Neural progenitor cell (in vitro differentiated cells): ENCODE data around the gene COL15A1. TPM values are rescaled to one million over a fixed set of nuclear protein-coding genes. Genes with fewer than 3 reads are reported as not detected.

Experiments
- DNase-seq: peaks from one replicate; pipeline ENCODE4 v3.0.0-alpha.2; 2016; ENCODE audit warnings: low spot score
- H2AFZ ChIP-seq: fragments of 200-600 bp; sonication (generic); replicated peaks from 2 replicates; pipeline ENCODE4 v1.6.1; 2016; ENCODE audit warnings: antibody characterized with exemption
- H3F3A ChIP-seq: fragments of 200-600 bp; sonication (generic); 2 replicates; pipeline ENCODE4 v1.6.1; 2016; ENCODE audit warnings: antibody characterized with exemption, low read depth
- H3K27ac ChIP-seq: fragments of 200-600 bp; sonication (generic); 2 replicates; pipeline ENCODE4 v1.5.1; 2016; ENCODE audit warnings: mild to moderate bottlenecking
- H3K27me3 ChIP-seq: fragments of 200-600 bp; sonication (generic); 2 replicates; pipeline ENCODE4 v1.6.1; 2016; ENCODE audit warnings: mild to moderate bottlenecking, moderate library complexity
- H3K36me3 ChIP-seq: fragments of 200-600 bp; sonication (generic); 2 replicates; pipeline ENCODE4 v1.5.1; 2016
- H3K4me1 ChIP-seq: fragments of 200-600 bp; sonication (generic); 2 replicates; pipeline ENCODE4 v1.6.1; 2016; ENCODE audit warnings: mixed run types
- H3K4me2 ChIP-seq: fragments of 200-600 bp; sonication (generic); 2 replicates; pipeline ENCODE4 v1.6.1; 2016
- H3K4me3 ChIP-seq: fragments of 200-600 bp; sonication (generic); 2 replicates; pipeline ENCODE4 v1.5.1; 2016
- H3K79me2 ChIP-seq: fragments of 200-600 bp; sonication (generic); 2 replicates; pipeline ENCODE4 v1.6.1; 2016; ENCODE audit warnings: low read depth
- H3K9ac ChIP-seq: fragments of 200-600 bp; sonication (generic); 2 replicates; pipeline ENCODE4 v1.6.1; 2016
- H3K9me3 ChIP-seq: fragments of 200-600 bp; sonication (generic); 2 replicates; pipeline ENCODE4 v1.5.1; 2016; ENCODE audit warnings: low read depth
- H4K20me1 ChIP-seq: fragments of 200-600 bp; sonication (generic); 2 replicates; pipeline ENCODE4 v1.6.1; 2016; ENCODE audit warnings: low read depth
- H3K27ac Mint-ChIP-seq: 3 replicates; pipeline ENCODE4 v1.8.0; 2021; ENCODE audit warnings: mixed read lengths
- H3K27me3 Mint-ChIP-seq: 2 replicates; pipeline ENCODE4 v1.8.0; 2022; ENCODE audit warnings: low read depth, mild to moderate bottlenecking, inconsistent platforms, moderate library complexity, mixed read lengths; ENCODE audit not compliant: insufficient read depth
- H3K36me3 Mint-ChIP-seq: 3 replicates; pipeline ENCODE4 v1.8.0; 2021; ENCODE audit warnings: mixed read lengths
- H3K4me1 Mint-ChIP-seq: 3 replicates; pipeline ENCODE4 v1.8.0; 2021; ENCODE audit warnings: mixed read lengths
- H3K4me3 Mint-ChIP-seq: 3 replicates; pipeline ENCODE4 v1.8.0; 2021; ENCODE audit warnings: mild to moderate bottlenecking, moderate library complexity, mixed read lengths
- H3K9me3 Mint-ChIP-seq: 3 replicates; pipeline ENCODE4 v1.8.0; 2020; ENCODE audit warnings: mixed read lengths
- CTCF ChIP-seq: fragments of 200-600 bp; sonication (generic); IDR thresholded peaks from 2 replicates; pipeline ENCODE4 v1.5.1; 2017; ENCODE audit warnings: antibody characterized with exemption, mild to moderate bottlenecking
- EZH2 ChIP-seq: fragments of 200-600 bp; sonication (generic); IDR thresholded peaks from 2 replicates; pipeline ENCODE4 v1.6.1; 2017; ENCODE audit warnings: antibody characterized with exemption, mild to moderate bottlenecking, moderate library complexity
- EZH2phosphoT487 ChIP-seq: fragments of 200-600 bp; sonication (generic); IDR thresholded peaks from 2 replicates; pipeline ENCODE4 v1.6.1; 2017; ENCODE audit warnings: antibody characterized with exemption
- total RNA-seq: library from RNA; depleted of rRNA; stranded (reverse); fragments of >200 nt; gene quantifications from 2 replicates; pipeline ENCODE4 v1.2.3, GENCODE V29; 2015; ENCODE audit warnings: low replicate concordance

Gene COL15A1
- total RNA-seq, 1 donor from 2014 or later: 3.2 TPM

- peaks cover 2% of the 10 kb centered on the region for H3K36me3 Mint-ChIP-seq
- TF ChIP-seq CTCF (no peak), EZH2 (no peak), EZH2phosphoT487 (no peak)
- no peak overlapping the region for H3K27ac Mint-ChIP-seq
Measured at GRCh38 chr9:99005651-99006050, 61.9 kb downstream of the COL15A1 start.

GRCh38 chr9:99006511-99006910, 62.8 kb downstream of the COL15A1 start:
- peaks cover 13% of the 10 kb centered on the region for H3K4me1 Mint-ChIP-seq
- TF ChIP-seq CTCF (no peak), EZH2phosphoT487 (no peak), EZH2 (no peak)
- H3F3A ChIP-seq: peaks cover 5% of the 10 kb centered on the region
- H3K27me3 Mint-ChIP-seq: no peaks in the 10 kb centered on the region
- H3K9me3 Mint-ChIP-seq: peaks cover 27% of the 10 kb centered on the region
- no peak for DNase-seq
- H2AFZ ChIP-seq: no peak overlapping the region
- peaks cover 27% of the 10 kb centered on the region for H3K9me3 ChIP-seq
- H3K4me3 Mint-ChIP-seq: no peak overlapping the region
- H3K4me2 ChIP-seq: no peak overlapping the region
- peaks cover 2% of the 10 kb centered on the region for H3K36me3 Mint-ChIP-seq
- H3K79me2 ChIP-seq: no peaks in the 10 kb centered on the region
- H3K36me3 ChIP-seq: no peaks in the 10 kb centered on the region
- H3K27me3 ChIP-seq: no peaks in the 10 kb centered on the region
- H4K20me1 ChIP-seq: no peaks in the 10 kb centered on the region
- no peak overlapping the region for H3K9ac ChIP-seq
- no peak overlapping the region for H3K27ac Mint-ChIP-seq
- H3K27ac ChIP-seq: no peak overlapping the region
- peaks cover 8% of the 10 kb centered on the region for H3K4me1 ChIP-seq
- H3K4me3 ChIP-seq: no peak overlapping the region

More at GRCh38 chr9:99005651-99006050, 61.9 kb downstream of the COL15A1 start:
- Histone ChIP-seq H3K79me2 (no peaks in the 10 kb centered on the region), H3K4me3 (no peak overlapping the region), H3K9ac (no peak overlapping the region), H4K20me1 (no peaks in the 10 kb centered on the region), H3K9me3 (peaks cover 19% of the 10 kb centered on the region), H3K27ac (no peak overlapping the region), H3K4me2 (no peak overlapping the region), H3K27me3 (no peaks in the 10 kb centered on the region), H3K4me1 (peaks cover 16% of the 10 kb centered on the region), H3K36me3 (no peaks in the 10 kb centered on the region), H3F3A (peaks cover 10% of the 10 kb centered on the region), H2AFZ (no peak overlapping the region)
- Mint-ChIP-seq H3K4me3 (no peak overlapping the region), H3K4me1 (peaks cover 21% of the 10 kb centered on the region), H3K9me3 (peaks cover 22% of the 10 kb centered on the region), H3K27me3 (no peaks in the 10 kb centered on the region)
- no peak for DNase-seq

- H3K36me3 ChIP-seq: no peaks in the 10 kb centered on the region
- no peaks in the 10 kb centered on the region for H3K27me3 ChIP-seq
- H2AFZ ChIP-seq: no peak overlapping the region
- H3K4me1 ChIP-seq: peaks cover 4% of the 10 kb centered on the region
- H3K79me2 ChIP-seq: no peaks in the 10 kb centered on the region
- Mint-ChIP-seq H3K9me3 (peaks cover 27% of the 10 kb centered on the region), H3K4me3 (no peak overlapping the region), H3K36me3 (peaks cover 2% of the 10 kb centered on the region), H3K27ac (no peak overlapping the region), H3K4me1 (peaks cover 10% of the 10 kb centered on the region), H3K27me3 (no peaks in the 10 kb centered on the region)
- no peak overlapping the region for H3K27ac ChIP-seq
- no peak overlapping the region for H3K4me3 ChIP-seq
- H4K20me1 ChIP-seq: no peaks in the 10 kb centered on the region
- H3K4me2 ChIP-seq: no peak overlapping the region
- DNase-seq: no peak
- H3K9me3 ChIP-seq: peaks cover 32% of the 10 kb centered on the region
- TF ChIP-seq EZH2phosphoT487 (no peak), EZH2 (no peak), CTCF (no peak)
- no peak overlapping the region for H3K9ac ChIP-seq
- peaks cover 3% of the 10 kb centered on the region for H3F3A ChIP-seq
Measured at GRCh38 chr9:99006979-99007378, 63.3 kb downstream of the COL15A1 start.
